ENCODE measurements around the gene ADRA2B. TPM values are rescaled to one million over a fixed set of nuclear protein-coding genes. Genes with fewer than 3 reads are reported as not detected.

The ADRA2B gene
- total RNA-seq, 1 experiment from 2014 or later, result 0.28 TPM

DNA sequence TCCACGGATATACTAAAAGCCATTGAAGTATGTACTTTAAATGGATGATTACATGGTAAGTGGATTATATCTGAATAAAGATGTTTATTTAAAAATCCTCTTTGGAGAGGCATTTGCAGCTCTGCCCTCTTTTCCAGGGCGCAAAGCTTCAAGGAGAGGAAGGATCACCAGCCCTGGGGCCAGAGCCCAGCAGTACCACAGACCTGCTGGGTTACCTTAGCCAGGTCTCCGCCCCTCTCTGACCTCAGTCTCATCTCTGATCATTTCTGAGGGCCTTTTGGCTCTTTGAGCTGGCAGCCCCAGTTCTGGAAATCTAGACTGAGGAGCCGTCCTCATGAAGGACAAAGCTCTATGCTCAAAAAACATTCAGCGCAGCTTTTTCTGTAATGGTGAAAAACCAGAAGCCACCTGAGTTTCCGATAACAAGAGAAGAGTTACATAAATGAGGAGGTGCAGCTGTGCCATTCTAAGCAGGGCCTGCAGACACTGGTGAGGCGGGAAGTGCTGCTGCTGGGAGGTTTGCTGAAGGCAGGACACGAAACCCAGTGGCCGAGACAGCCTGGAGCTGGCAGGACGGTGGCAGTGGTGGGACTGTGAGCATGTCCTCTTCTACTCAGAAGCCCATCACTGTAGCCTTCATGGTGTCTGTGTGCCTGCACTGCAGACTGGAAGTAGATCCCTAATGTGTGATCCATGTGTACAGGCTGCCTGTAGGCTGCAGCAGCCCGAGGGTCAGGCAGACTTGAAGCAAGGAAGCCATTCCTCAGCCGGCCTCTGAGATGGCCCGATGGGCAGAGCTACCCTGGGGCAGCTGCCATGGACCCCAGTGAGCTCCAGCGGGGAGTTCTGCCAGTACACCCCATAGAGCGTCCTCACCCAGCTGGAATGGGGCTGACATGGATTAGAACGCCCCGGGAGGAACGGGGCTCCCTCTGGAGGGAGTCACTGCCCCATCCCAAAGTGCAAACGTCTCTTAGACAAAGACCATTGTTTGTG lies 27.7 kb downstream of the ADRA2B start:
- peak; percentile 32; the same call in 1 of the 2 replicates for ATAC-seq
- POLR2A ChIA-PET, result no interaction called here
- Histone ChIP-seq H3K9me3 (ENCODE audit: control insufficient read depth, insufficient read depth, low read depth, low read length) (no peaks in the 10 kb centered on the region), H3K27me3 (ENCODE audit: control insufficient read depth, insufficient read depth, low read length) (no peaks in the 10 kb centered on the region), H3K4me3 (ENCODE audit: low read depth in 2 of 2, low read length in 2 of 2) (no peak overlapping the region), H3K27ac (ENCODE audit: low read length) (no peak overlapping the region), H3K36me3 (ENCODE audit: control insufficient read depth, insufficient read depth, low read length) (no peaks in the 10 kb centered on the region), H3K4me1 (ENCODE audit: control insufficient read depth, insufficient read depth, low read length) (no peaks in the 10 kb centered on the region)
- CTCF ChIA-PET, result no interaction called here
- DNase-seq (ENCODE audit: low read depth, low spot score), result no peak
- in situ Hi-C loops (cut with HindIII; ENCODE audit: low pct_unique_long_range_greater_than_20kb, low sequenced_read_pairs) (no loop called here), intact Hi-C loops (cut with micrococcal nuclease; ENCODE audit: unreplicated experiment) (no loop called here)
- BruUV-seq (replicated peaks), result no TSS peak
- TF ChIP-seq, protein P1, sequence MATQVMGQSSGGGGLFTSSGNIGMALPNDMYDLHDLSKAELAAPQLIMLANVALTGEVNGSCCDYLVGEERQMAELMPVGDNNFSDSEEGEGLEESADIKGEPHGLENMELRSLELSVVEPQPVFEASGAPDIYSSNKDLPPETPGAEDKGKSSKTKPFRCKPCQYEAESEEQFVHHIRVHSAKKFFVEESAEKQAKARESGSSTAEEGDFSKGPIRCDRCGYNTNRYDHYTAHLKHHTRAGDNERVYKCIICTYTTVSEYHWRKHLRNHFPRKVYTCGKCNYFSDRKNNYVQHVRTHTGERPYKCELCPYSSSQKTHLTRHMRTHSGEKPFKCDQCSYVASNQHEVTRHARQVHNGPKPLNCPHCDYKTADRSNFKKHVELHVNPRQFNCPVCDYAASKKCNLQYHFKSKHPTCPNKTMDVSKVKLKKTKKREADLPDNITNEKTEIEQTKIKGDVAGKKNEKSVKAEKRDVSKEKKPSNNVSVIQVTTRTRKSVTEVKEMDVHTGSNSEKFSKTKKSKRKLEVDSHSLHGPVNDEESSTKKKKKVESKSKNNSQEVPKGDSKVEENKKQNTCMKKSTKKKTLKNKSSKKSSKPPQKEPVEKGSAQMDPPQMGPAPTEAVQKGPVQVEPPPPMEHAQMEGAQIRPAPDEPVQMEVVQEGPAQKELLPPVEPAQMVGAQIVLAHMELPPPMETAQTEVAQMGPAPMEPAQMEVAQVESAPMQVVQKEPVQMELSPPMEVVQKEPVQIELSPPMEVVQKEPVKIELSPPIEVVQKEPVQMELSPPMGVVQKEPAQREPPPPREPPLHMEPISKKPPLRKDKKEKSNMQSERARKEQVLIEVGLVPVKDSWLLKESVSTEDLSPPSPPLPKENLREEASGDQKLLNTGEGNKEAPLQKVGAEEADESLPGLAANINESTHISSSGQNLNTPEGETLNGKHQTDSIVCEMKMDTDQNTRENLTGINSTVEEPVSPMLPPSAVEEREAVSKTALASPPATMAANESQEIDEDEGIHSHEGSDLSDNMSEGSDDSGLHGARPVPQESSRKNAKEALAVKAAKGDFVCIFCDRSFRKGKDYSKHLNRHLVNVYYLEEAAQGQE (IDR thresholded peaks at IDR 0.05; ENCODE audit: insufficient read depth in 1 of 2, low read depth in 2 of 2, low read length in 1 of 2), result no peak
- TF ChIP-seq SIN3A (IDR thresholded peaks at IDR 0.05; ENCODE audit: borderline replicate concordance, insufficient read depth, low read depth, low read length) (no peak), TCF7L2 (IDR thresholded peaks at IDR 0.05; ENCODE audit: low read depth, low read length) (no peak), POLR2AphosphoS5 (IDR thresholded peaks at IDR 0.05; ENCODE audit: low read depth, low read length) (no peak)
- TF ChIP-seq, protein P2, sequence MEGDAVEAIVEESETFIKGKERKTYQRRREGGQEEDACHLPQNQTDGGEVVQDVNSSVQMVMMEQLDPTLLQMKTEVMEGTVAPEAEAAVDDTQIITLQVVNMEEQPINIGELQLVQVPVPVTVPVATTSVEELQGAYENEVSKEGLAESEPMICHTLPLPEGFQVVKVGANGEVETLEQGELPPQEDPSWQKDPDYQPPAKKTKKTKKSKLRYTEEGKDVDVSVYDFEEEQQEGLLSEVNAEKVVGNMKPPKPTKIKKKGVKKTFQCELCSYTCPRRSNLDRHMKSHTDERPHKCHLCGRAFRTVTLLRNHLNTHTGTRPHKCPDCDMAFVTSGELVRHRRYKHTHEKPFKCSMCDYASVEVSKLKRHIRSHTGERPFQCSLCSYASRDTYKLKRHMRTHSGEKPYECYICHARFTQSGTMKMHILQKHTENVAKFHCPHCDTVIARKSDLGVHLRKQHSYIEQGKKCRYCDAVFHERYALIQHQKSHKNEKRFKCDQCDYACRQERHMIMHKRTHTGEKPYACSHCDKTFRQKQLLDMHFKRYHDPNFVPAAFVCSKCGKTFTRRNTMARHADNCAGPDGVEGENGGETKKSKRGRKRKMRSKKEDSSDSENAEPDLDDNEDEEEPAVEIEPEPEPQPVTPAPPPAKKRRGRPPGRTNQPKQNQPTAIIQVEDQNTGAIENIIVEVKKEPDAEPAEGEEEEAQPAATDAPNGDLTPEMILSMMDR (IDR thresholded peaks at IDR 0.05), result no peak

DNA sequence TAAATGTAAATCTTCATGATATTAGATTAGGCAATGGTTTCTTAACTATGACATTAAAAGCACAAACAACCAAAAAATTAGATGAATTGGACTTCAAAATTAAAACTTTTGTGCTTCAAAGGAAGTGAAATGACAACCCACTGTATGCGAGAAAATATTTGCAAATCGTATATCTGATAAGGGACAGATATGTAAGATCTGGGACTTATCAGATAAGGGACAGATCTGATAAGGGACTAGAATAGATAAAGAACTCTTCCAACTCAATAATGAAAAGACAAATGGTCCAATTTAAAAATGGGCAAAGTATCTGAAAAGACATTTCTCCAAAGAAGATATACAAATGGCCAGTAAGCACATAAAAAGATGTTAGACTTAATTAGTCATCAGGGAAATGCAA lies 29.2 kb downstream of the ADRA2B start:
- H3K4me1 ChIP-seq (ENCODE audit: control insufficient read depth, insufficient read depth, low read length), result no peaks in the 10 kb centered on the region
- in situ Hi-C loops (cut with HindIII; ENCODE audit: low pct_unique_long_range_greater_than_20kb, low sequenced_read_pairs) (no loop called here), intact Hi-C loops (cut with micrococcal nuclease; ENCODE audit: unreplicated experiment) (no loop called here)
- ATAC-seq (no peak), DNase-seq (ENCODE audit: low read depth, low spot score) (no peak)
- H3K27me3 ChIP-seq (ENCODE audit: control insufficient read depth, insufficient read depth, low read length), result no peaks in the 10 kb centered on the region
- H3K4me3 ChIP-seq (ENCODE audit: low read depth in 2 of 2, low read length in 2 of 2), result no peak overlapping the region
- no peaks in the 10 kb centered on the region for H3K9me3 ChIP-seq (ENCODE audit: control insufficient read depth, insufficient read depth, low read depth, low read length)
- ChIA-PET CTCF (no interaction called here), POLR2A (no interaction called here)
- no peaks in the 10 kb centered on the region for H3K36me3 ChIP-seq (ENCODE audit: control insufficient read depth, insufficient read depth, low read length)
- no peak overlapping the region for H3K27ac ChIP-seq (ENCODE audit: low read length)
- TF ChIP-seq, protein P2 (IDR thresholded peaks at IDR 0.05), result no peak
- TF ChIP-seq POLR2AphosphoS5 (IDR thresholded peaks at IDR 0.05; ENCODE audit: low read depth, low read length) (no peak), TCF7L2 (IDR thresholded peaks at IDR 0.05; ENCODE audit: low read depth, low read length) (no peak), SIN3A (IDR thresholded peaks at IDR 0.05; ENCODE audit: borderline replicate concordance, insufficient read depth, low read depth, low read length) (no peak)
- TF ChIP-seq, protein P1 (IDR thresholded peaks at IDR 0.05; ENCODE audit: insufficient read depth in 1 of 2, low read depth in 2 of 2, low read length in 1 of 2), result no peak
- no TSS peak for BruUV-seq (replicated peaks)
